ENCODE results near the gene SALL4.
"Not testable (repeated sequence)": the region's sequence is repeated elsewhere in the genome, so short reads cannot be mapped to it uniquely, and the experiment has no call there.

The SALL4 gene

DNA sequence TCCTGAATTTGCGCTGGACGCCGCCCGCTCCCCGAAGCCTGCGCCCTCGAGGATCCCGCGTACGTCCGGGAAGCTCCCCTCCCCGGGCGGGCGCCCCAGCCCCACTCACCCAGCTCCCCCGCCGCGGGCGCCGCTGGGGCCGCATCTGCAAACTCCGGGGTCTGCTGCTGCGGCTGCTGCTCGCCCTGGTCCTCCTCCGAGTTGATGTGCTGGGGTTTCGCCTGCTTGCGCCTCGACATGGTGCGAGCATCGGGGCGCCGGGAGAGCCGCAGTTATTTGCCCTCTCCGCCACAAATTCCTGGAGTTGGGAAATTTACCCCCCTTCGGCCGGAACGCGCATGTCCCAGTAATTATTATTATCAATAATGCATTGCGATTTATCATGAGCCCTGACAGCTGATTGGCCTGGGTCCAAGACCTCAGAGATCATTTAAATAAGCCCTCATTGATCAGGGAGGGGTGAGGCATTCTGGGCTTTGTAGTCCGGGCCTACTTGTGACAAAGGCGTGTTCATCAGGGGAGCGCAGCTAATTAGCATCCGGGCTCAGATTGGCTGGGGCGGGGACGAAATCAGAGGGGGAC lies at the start of gene SALL4:
Gene SALL4 (minus strand): TSS at position 352 of the 582 bp plus-strand sequence. CDS start 113 bp downstream, at position 239.
- intact Hi-C loops (cut with micrococcal nuclease), result no loop called here
- Mint-ChIP-seq H3K9me3 (no peaks in the 10 kb centered on the region), H3K27me3 (peaks cover 44% of the 10 kb centered on the region), H3K27ac (no peak within 1 kb of the TSS), H3K4me3 (peak within 1 kb of the TSS; percentile 70), H3K36me3 (ENCODE audit: low read depth) (no peaks in the 10 kb centered on the region), H3K4me1 (ENCODE audit: low read depth) (peaks cover 25% of the 10 kb centered on the region)

DNA sequence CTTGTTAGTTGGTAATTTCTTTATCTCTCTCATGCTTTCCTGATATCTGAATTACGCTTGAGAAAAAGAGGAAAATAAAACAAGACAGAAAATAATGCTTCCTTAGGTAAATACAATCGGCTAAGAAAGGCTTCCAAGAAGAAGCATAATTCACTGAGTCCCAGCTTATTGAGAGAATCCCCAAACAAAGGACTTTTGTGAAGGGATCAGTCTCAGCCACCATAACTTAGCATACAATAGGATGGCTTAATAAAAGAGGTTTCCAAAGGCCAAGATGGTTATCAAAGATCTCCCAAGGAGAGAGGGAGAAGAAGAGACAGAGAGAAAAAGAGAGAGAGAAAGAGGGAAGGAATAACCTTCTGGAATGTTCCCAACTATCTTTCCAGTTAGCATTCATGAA lies 46.0 kb upstream of the SALL4 start:
- Mint-ChIP-seq H3K4me3 (no peak overlapping the region), H3K27me3 (no peaks in the 10 kb centered on the region), H3K27ac (no peak overlapping the region), H3K9me3 (no peaks in the 10 kb centered on the region), H3K36me3 (ENCODE audit: low read depth) (no peaks in the 10 kb centered on the region), H3K4me1 (ENCODE audit: low read depth) (no peaks in the 10 kb centered on the region)
- intact Hi-C loops (cut with micrococcal nuclease), result no loop called here

DNA sequence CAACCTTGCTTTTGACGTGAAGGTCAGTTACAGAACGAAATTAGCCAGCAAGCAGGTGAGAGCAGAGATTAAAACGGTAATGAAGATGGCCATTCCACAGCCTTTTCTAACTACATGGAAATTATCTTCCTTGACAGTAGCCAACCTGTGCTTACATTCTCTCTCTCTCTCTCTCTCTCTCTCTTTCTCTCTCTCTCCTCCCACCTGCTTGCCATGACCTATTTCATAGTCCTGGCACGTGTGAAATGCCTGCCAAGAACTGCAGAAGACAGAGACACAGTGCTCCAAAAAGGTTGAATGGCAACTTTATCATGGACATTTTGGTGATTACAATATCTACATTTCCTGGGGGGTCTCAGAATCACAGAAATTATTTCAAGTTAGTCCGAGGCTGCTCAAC lies 38.5 kb upstream of the SALL4 start:
- H3K4me1 Mint-ChIP-seq (ENCODE audit: low read depth), result no peaks in the 10 kb centered on the region
- H3K4me3 Mint-ChIP-seq, result no peak overlapping the region
- H3K27ac Mint-ChIP-seq, result no peak overlapping the region
- no peaks in the 10 kb centered on the region for H3K9me3 Mint-ChIP-seq
- intact Hi-C loops (cut with micrococcal nuclease), result no loop called here
- H3K36me3 Mint-ChIP-seq (ENCODE audit: low read depth), result no peaks in the 10 kb centered on the region
- no peaks in the 10 kb centered on the region for H3K27me3 Mint-ChIP-seq

DNA sequence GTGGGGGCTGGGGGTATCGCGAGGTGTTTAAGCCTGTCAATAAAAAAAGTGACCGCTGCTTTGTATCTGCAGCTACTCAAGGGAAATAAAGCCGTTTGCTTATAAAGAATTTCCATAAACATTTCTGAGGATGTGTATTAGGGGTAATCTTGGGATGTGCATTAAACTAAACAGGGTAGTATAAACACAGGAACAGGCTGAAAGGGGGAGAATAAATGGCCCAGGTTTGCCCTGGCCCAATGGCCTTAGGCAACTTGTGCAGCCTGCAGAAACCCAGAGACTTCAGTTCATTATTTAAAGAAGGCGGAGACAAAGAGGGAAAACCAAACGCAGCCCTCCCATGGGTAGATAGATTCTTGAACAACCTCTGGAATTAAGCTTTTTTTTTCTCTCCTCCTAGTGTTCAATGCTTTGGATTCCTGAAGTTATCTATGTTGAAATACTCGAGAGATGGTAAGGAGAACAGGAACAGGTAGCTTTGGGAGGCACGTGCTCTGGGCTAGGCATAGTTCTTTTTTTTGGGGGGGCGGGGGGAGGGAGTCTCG lies 35.6 kb upstream of the SALL4 start:
- Mint-ChIP-seq H3K4me3 (no peak overlapping the region), H3K36me3 (ENCODE audit: low read depth) (no peaks in the 10 kb centered on the region), H3K9me3 (no peaks in the 10 kb centered on the region), H3K27ac (no peak overlapping the region), H3K27me3 (no peaks in the 10 kb centered on the region), H3K4me1 (ENCODE audit: low read depth) (no peaks in the 10 kb centered on the region)
- intact Hi-C loops (cut with micrococcal nuclease), result no loop called here

DNA sequence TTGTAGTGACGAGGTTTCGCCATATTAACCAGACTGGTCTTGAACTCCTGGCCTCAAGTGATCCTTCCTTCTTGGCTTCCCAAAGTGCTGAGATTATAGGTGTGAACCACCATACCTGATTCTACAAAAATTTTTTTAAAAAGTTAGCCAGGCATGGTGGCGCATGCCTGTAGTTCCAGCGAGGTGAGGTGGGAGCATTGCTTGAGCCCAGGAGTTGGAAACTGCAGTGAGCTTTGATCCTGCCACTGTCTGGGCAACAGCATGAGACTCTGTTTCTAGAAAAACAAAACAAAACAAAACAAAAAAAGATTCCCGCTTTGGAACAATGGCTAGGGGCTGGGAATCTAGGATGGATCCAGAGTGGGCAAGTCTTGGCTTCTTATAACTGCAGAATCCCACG lies 35.1 kb upstream of the SALL4 start:
- Mint-ChIP-seq H3K4me3 (no peak overlapping the region), H3K36me3 (ENCODE audit: low read depth) (no peaks in the 10 kb centered on the region), H3K4me1 (ENCODE audit: low read depth) (no peaks in the 10 kb centered on the region), H3K27ac (no peak overlapping the region), H3K27me3 (no peaks in the 10 kb centered on the region), H3K9me3 (no peaks in the 10 kb centered on the region)
- intact Hi-C loops (cut with micrococcal nuclease), result no loop called here

DNA sequence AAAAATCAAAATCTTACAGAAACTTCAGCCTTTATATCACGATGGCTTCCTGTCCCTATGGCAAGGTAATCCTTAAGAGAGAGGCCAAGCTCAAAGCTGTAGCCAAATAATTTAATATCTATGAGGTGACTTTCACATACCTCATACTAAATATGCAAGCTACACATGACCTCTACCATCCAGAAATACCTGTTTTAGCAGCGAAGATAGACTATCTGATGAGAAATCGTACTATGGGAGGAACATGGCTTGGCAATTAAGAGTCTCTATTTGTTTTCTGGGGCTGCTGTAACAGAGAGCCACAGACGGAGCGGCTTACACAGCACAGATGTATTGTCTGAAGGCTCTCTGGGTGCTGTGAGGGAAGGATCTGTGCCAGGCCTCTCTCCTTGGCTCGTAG lies 31.0 kb upstream of the SALL4 start:
- H3K27me3 Mint-ChIP-seq, result peaks cover 4% of the 10 kb centered on the region
- H3K36me3 Mint-ChIP-seq (ENCODE audit: low read depth), result no peaks in the 10 kb centered on the region
- intact Hi-C loops (cut with micrococcal nuclease), result no loop called here
- H3K4me1 Mint-ChIP-seq (ENCODE audit: low read depth), result peaks cover 9% of the 10 kb centered on the region
- H3K27ac Mint-ChIP-seq, result no peak overlapping the region
- no peak overlapping the region for H3K4me3 Mint-ChIP-seq
- no peaks in the 10 kb centered on the region for H3K9me3 Mint-ChIP-seq

DNA sequence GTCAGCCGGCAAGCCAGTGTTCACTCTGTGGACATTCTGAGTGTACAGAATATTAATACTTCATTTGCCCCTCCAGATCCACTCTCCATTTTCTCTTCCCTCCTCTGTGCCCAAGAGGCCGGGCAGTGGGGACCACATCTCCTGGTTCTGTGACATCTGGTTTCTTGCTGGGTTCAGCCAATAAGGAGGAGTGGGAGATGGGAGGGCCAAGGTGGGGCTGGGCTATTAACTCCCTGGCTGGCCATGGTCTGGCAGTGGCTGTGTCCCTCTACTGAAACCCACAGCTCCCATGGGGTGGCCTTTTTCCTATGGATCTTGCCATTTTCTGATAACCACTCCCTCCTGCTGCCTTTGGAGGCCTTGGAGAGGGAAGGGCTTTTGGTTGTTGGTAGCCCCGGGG lies 30.0 kb upstream of the SALL4 start:
- Mint-ChIP-seq H3K27me3 (peaks cover 7% of the 10 kb centered on the region), H3K9me3 (no peaks in the 10 kb centered on the region), H3K27ac (no peak overlapping the region), H3K36me3 (ENCODE audit: low read depth) (no peaks in the 10 kb centered on the region), H3K4me1 (ENCODE audit: low read depth) (peaks cover 12% of the 10 kb centered on the region), H3K4me3 (no peak overlapping the region)
- intact Hi-C loops (cut with micrococcal nuclease), result no loop called here

DNA sequence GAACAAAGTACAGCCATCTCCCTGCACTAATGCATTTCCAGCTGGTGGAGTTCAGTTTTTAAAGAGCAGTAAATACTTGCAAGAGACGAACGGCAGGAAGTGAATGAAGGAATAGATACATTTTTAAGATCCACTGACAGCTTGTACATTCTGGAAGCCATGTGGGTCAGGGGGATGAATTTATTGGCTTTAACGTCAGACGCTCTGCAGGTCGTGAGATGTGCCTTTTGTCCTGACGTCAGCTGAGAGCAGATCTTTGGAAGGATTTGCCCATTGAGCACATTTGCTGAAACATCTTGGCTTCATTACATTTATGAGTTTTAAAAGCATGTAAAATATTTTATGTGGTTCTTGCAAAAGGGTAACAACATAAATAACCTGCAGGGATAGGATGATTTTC lies 29.5 kb upstream of the SALL4 start:
- no peaks in the 10 kb centered on the region for H3K36me3 Mint-ChIP-seq (ENCODE audit: low read depth)
- H3K4me1 Mint-ChIP-seq (ENCODE audit: low read depth), result peaks cover 12% of the 10 kb centered on the region
- intact Hi-C loops (cut with micrococcal nuclease), result no loop called here
- H3K9me3 Mint-ChIP-seq, result no peaks in the 10 kb centered on the region
- no peak overlapping the region for H3K4me3 Mint-ChIP-seq
- peaks cover 7% of the 10 kb centered on the region for H3K27me3 Mint-ChIP-seq
- no peak overlapping the region for H3K27ac Mint-ChIP-seq

DNA sequence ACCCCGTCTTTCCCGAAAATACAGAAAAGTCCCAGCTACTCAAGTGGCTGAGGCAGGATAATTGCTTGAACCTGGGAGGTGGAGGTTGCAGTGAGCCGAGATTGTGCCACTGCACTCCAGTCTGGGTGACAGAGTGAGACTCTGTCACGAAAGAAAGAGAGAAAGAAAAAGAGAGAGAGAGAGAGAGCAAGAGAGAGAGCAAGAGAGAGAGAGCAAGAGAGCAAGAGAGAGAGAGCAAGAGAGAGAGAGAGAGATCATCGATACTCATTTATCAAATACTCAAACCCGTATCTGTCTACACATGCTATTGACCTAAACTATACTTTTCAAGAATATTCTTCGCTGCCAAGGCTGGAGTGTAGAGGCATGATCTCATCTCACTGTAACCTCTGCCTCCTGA lies 28.2 kb upstream of the SALL4 start:
- Mint-ChIP-seq H3K27ac (no peak overlapping the region), H3K27me3 (peaks cover 7% of the 10 kb centered on the region)
- intact Hi-C loops (cut with micrococcal nuclease), result no loop called here

DNA sequence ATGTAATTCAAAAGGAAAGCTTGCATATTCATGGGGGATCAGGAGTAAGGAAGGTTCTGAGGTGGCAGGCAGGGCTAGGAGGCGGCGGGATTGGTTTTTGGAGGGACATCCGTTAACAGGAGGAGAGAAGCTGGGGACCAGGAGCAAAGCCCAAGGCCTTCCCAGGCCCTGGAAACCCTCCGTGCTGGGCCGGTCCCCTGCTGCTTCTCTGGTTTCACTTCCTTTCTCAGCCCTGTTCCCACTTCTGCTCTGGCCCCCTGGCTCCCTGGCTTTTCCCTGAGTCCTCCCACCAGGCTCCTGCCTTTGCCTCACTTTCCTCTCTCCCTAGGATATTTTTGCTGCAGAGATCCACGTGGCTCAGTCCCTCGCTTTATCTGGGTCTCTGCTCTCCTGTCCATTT lies 26.4 kb upstream of the SALL4 start:
- H3K27me3 Mint-ChIP-seq, result peaks cover 7% of the 10 kb centered on the region
- H3K4me1 Mint-ChIP-seq (ENCODE audit: low read depth), result peaks cover 12% of the 10 kb centered on the region
- no peaks in the 10 kb centered on the region for H3K9me3 Mint-ChIP-seq
- no peak overlapping the region for H3K27ac Mint-ChIP-seq
- no peaks in the 10 kb centered on the region for H3K36me3 Mint-ChIP-seq (ENCODE audit: low read depth)
- intact Hi-C loops (cut with micrococcal nuclease), result no loop called here
- H3K4me3 Mint-ChIP-seq, result no peak overlapping the region

More for the DNA sequence above, 28.2 kb upstream of the SALL4 start:
- Mint-ChIP-seq H3K4me1 (ENCODE audit: low read depth) (peaks cover 12% of the 10 kb centered on the region), H3K4me3 (no peak overlapping the region), H3K9me3 (no peaks in the 10 kb centered on the region), H3K36me3 (ENCODE audit: low read depth) (no peaks in the 10 kb centered on the region)

DNA sequence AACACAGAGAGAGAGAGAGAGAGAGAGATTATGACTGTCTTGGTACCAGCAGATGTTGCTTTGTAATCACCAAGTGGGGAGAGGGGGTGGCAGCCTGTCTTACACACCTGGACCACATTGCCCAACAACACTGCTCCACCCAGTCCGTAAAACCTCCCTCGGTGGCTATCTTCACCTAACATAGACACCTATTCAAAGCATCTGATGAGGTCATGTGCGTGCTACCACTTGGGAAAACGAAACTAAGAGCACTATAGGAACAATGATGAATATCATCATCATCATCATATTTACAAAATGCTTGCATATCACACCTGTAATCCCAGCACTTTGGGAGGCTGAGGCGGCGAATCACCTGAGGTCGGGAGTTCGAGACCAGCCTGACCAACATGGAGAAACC lies 24.1 kb upstream of the SALL4 start:
- H3K36me3 Mint-ChIP-seq (ENCODE audit: low read depth), result no peaks in the 10 kb centered on the region
- no peaks in the 10 kb centered on the region for H3K9me3 Mint-ChIP-seq
- H3K27me3 Mint-ChIP-seq, result peaks cover 9% of the 10 kb centered on the region
- no peak overlapping the region for H3K4me3 Mint-ChIP-seq
- intact Hi-C loops (cut with micrococcal nuclease), result no loop called here
- no peak overlapping the region for H3K27ac Mint-ChIP-seq
- peaks cover 12% of the 10 kb centered on the region for H3K4me1 Mint-ChIP-seq (ENCODE audit: low read depth)

DNA sequence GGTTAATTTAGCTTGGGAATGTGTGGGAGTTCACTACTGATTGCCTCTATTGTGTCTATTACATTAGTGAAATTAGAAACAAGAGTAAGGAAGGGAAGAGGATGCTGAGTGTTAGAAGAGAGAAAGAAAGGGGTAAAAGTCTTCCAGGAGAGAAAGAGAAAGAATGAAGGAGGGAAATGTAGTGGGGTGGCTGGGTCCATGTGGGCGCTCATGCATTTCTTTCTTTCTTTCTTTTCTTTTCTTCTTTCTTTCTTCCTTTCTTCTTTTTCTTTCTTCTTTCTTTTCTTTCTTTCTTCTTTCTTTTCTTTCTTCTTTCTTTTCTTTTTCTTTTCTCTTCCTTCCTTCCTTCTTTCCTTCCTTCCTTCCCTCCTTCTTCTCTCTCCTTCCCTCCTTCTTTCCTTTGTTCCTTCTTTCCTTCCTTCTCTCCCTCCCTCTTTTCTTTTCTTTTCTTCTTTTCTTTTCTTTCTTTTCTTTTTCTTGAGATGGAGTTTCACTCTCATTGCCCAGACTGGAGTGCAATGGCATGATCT lies 16.2 kb upstream of the SALL4 start:
- no peaks in the 10 kb centered on the region for H3K9me3 Mint-ChIP-seq
- no peak overlapping the region for H3K27ac Mint-ChIP-seq

DNA sequence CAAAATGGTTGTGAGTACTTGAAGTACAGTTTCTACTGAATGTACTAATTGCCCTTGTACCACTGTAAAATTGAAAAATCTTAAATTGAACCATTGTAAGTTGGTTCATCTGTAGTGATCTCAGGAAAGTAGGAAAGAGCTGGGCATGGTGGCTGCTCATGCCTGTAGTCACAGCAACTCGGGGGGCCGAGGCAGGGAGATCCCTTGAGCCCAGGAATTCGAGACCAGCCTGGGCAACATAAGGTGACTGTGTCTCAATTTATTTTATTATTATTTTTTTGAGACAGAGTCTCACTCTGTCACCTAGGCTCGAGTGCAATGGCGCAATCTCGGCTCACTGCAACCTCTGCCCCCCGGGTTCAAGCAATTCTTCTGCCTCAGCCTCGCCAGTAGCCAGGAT lies 14.5 kb upstream of the SALL4 start:
- H3K4me1 Mint-ChIP-seq (ENCODE audit: low read depth); H3K27ac Mint-ChIP-seq; intact Hi-C loops (cut with micrococcal nuclease); H3K4me3 Mint-ChIP-seq; H3K27me3 Mint-ChIP-seq; H3K36me3 Mint-ChIP-seq (ENCODE audit: low read depth); H3K9me3 Mint-ChIP-seq: not testable (repeated sequence)

More for the DNA sequence above, 16.2 kb upstream of the SALL4 start:
- intact Hi-C loops (cut with micrococcal nuclease), result no loop called here
- Mint-ChIP-seq H3K36me3 (ENCODE audit: low read depth) (no peaks in the 10 kb centered on the region), H3K27me3 (peaks cover 3% of the 10 kb centered on the region), H3K4me1 (ENCODE audit: low read depth) (no peaks in the 10 kb centered on the region), H3K4me3 (no peak overlapping the region)

DNA sequence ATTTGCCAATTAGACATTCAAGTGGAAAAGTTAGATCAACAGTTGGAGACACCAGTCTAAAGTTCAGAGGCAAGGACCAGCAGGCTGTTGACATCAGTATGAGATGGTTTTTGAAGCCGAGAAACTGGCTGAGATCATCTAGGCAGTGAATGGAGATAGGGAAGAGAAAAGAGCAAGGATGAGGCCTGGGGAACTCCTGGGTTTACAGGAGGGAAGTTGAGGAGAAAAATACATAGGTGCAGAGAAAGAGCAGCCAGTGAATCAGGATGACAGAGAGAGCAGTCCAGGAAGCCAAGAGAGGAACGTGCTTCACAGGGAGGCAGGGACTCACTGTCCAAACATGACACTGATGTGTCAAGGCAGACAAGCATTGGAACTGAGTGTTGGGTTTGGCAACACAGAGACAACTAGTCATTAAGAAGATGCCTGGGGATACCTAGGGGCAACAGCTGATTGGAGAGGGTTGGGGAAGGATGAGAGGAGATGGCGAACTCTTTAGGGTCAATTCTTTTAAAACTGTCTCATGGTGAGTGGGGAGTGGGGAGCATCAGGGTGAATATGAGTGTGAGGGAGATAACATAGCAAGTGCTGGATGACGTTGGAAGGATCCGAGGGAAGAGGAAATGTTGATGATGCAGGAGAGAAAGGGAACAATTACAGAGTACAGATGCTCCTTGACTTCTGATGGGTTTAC lies 13.2 kb upstream of the SALL4 start:
- Mint-ChIP-seq H3K4me1 (ENCODE audit: low read depth) (no peaks in the 10 kb centered on the region), H3K9me3 (no peaks in the 10 kb centered on the region), H3K27ac (no peak overlapping the region), H3K36me3 (ENCODE audit: low read depth) (no peaks in the 10 kb centered on the region), H3K27me3 (peaks cover 3% of the 10 kb centered on the region), H3K4me3 (no peak overlapping the region)
- intact Hi-C loops (cut with micrococcal nuclease), result no loop called here
